GM19238 (cell line): Measurements from ENCODE around the gene PPP1R1C.
A peak's percentile ranks its signal among the peaks of the same experiment; 100 is the strongest.

Source experiments
- DNase-seq: peaks from one replicate; pipeline ENCODE4 v3.0.0; 2011; ENCODE audit warnings: low spot score; ENCODE audit not compliant: insufficient read length

Gene PPP1R1C

DNA sequence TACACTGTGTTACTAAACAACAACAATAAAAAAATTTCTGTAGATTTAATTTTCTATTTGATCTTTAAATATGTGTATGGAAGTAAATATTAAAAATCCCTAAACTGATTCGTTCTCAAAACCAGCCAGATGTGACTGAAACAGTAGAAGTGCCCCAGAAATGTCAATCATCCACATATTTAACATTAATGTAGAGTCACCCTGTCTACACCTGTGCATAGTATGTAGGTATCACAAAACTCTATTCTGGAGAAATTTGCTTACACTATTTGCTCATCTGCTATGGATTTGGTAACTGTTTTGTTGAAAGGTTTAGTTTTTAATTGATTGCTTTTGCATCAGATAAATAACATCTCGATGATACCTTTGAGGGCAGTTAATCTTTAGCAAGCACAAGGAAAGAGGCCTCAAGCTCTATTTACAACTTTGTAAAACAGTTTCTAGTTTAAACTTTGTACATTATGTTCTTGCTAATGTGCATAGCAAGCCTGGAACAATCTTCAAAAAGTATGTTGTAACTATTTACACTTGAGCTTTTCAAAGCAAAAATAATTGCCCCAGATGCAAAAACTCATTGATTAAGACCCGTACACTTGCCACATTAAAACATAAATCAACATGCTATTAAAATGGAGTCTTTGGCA, 76.8 kb downstream of the PPP1R1C start:
- no peak for DNase-seq

DNA sequence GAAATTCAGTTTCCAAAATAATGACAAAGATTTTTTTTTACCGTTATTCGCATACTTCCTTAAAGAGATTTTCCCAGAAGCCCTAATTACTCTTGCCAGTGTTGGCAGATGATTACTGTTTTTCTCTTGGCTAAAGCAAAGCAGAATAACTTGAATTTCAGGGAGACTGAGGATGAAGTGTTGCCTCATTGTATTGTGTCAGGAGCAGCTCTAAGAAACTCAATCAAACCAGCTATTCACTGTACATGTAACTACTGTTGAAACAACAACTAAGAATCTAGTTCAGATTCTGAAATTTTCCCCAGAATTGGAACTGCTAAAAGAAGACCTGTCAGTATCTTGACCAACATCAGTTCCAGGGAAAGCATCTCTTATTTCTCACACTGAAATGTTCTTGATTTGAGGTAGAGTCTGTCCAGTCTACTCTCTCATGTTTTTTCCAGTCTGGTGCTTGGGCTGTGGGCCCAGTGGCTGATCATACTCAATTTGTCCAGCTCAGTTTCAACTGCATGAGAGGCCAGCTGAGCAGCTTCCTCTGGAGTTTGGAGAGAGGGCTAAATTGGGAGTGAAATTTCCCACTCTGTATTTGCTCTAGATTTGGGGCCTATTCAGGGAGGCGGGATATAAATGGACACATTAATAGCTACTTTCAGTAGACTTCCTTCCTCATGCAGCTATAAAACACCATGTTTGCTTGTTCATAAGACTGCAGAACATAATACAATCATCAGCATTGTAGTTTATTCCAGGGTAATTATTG, 78.5 kb downstream of the PPP1R1C start:
- DNase-seq, result no peak

DNA sequence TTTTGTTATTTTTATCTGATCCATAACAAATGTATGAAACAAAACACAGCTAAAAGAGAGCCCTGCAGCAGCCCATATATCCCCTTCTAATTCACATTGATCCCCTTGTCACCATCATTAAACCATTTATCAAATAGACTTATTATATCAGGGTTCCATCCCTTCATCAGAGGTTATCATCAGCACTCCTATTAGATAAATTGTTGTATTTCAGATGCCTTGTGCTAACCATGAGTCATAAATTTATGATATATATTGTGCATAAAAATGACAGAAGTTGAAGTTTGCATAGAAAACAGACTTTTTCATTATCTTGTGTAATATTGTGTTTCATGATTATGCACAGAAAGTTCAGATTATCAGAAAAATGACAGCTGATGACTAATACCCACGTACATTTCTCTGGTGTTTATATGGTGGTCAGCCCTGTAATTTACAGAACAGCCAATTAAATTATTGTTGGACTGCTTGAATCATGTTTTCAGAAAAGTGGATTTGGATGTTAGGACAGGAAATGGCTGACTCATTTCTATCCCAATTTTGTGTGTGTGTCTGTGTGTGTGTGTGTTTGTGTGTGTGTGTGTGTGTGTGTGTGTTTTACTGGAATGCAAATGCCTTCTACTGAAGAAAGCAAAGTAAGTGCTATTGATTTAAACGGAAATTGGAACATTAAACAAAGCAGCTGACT, 80.9 kb downstream of the PPP1R1C start:
- no peak for DNase-seq

DNA sequence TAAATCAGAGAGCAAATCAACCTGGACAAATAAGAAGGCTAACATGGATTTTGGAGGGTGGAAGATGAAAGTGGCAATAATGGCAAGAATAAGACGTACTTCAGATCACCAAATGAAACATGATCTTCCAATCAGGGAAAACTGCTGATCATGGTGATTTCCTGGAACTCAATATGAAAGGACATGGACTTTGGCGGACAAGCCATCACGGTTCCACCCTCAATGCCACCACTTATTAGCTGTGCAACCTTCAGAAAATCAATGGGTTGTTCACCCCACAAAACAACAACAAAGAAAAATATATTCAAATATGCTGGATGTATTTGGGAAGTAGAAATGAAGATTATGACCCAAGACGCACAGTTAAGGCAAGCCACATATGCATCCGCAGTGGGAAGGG, 81.7 kb downstream of the PPP1R1C start:
- DNase-seq, result no peak

DNA sequence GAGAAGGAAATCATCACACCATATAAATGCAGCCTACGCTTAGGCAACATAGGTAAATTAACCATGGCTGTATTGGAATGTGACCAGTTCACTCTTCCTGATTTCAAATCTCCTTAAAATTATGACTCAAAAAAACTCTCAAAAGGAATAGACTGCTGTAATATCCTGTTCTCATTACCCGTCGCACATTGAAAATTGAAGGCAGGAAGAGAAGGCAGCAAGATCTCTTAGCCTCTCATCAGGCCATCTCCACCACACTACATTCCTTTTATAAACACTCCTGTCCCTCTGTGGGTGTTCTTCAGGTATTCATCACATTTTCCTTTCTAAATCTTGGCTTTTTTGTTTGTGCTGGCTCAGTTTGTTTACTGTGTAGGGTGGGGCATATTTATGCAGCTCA, 83.2 kb downstream of the PPP1R1C start:
- DNase-seq, result no peak

DNA sequence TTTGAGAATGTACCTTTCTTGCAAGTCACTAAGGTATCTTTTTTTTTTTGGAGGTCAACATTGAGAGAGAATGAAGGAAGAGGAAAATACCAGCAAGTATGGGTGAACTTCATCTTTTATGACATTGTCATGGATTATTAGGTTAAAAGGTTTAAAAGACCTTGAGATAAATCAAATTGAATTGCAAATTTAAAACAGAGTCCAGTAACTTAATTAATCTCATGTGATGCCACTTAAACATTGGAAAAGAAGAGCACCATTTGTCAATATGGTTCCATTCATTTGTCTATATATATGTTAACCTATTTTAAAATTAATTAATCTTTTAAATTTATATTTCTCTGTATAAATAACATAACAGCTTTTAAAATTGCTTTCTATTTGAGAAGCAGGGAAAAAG, 83.8 kb downstream of the PPP1R1C start:
- no peak for DNase-seq

DNA sequence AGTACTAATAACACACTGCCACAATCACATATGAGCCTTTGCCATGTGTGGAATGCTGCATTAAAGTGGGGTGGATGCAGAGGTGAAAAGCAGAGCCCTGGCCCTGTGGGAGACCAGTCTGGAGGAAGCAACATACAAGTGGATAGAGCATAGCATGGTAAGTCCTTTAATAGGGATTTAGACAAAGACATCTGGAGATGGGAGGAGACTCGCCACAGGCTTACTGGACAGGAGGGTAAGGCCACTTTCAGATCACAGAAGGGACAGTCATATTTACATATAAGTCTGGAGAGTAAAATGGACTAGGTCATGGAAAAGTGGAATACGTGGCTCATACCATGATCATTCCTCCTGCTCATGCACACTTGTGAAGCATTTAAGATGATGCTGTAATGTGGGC, 84.3 kb downstream of the PPP1R1C start:
- DNase-seq, result no peak

DNA sequence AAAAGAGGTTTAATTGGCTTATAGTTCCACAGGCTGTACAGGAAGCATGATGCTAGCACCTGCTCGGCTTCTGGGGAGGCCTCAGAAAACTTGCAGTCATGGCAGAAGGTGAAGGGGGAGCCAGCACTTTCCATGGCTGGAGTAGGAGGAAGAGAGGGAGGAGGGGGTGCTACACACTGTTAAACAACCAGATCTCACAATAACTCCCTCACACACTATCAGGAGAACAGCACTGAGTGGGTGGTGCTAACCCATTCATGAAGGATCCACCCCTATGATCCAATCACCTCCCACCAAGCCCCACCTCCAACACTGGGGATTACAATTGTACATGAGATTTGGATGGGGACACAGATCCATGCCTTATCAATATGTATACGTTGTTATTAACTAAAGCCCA, 85.1 kb downstream of the PPP1R1C start:
- DNase-seq, result no peak

DNA sequence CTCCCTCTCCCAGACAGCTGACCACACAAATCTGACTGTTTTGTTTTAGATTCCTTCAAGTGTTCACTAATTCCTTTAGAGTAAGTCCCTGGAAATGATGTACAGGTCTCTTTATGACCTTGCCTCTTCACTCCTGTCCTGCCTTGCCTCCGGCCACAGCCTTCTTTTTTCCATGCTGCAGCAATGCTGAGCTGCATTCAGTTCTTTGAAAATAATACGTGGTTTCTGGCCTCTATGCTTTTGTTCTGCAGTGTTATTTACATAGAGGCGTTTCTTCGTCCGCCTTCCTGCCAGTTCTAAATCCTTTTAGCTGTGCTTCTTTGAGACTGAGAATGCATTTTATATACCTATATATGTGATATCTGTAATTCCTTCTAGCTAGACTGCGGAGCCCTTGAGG, 87.2 kb downstream of the PPP1R1C start:
- no peak for DNase-seq

DNA sequence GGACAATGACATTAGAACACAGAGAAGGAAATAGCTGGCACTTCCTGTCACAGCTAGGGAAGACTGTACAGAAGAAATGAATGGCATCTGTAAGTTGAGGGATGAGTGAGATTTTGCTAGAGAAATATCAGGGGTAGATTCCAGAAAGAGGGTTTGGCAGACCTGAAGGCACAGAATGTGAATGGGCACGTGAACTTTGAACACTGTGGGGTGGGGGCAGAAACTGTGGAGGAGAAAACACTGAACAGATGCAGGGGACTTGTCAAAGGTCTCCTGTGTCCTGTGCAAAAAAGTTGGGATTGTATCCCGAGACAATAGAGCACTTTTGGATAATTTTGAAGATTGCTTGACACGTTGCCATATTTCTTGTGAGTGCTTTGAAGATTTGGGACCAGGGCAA, 88.0 kb downstream of the PPP1R1C start:
- DNase-seq, result no peak

DNA sequence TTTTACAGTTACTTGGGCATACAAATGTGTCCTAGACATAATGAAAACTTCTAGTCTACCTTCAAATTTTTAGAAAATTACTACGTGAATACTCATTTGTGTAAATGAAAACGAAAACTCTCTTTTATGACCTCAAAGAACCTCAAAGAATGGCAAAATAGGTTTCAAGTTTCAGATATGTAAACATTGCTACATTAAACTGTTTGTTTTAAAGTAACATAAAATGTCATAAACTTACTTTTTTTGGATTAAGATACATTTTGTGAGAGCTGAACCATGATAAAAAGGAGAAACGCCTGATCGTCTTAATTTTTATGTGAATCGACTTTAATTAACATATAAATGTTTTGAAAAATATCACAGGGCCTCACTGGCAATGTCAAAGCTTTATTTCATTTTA, 91.4 kb downstream of the PPP1R1C start:
- no peak for DNase-seq

DNA sequence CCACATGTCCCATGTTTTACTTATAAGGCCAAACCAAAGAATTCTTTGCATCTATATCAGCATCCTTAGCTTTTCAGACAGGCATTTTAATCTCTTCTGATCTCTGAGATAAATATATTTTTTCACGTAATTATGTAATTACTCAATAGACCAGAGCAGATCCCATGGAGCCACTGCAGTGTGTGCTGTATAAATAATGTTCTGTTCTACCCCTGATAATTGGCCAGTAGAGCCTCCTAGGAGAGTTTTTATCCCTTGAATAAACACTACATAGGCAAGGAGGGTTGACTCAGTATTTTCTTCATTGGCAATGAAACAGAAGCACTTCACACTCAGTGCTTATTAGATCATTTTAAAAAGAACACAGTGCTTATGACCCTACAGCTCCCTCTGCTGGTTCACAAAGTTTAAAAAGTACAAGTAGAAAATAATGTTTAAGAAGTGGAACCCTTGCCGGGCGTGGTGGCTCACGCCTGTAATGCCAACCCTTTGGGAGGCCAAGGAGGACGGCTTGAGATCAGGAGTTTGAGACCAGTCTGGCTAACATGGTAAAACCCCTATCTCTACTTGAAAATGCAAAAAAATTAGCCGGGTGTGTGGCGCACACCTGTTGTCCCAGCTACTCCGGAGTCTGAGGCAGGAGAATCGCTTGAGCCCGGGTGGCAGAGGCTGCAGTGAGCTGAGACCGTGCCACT, 91.9 kb downstream of the PPP1R1C start:
- peak; percentile 1 for DNase-seq

DNA sequence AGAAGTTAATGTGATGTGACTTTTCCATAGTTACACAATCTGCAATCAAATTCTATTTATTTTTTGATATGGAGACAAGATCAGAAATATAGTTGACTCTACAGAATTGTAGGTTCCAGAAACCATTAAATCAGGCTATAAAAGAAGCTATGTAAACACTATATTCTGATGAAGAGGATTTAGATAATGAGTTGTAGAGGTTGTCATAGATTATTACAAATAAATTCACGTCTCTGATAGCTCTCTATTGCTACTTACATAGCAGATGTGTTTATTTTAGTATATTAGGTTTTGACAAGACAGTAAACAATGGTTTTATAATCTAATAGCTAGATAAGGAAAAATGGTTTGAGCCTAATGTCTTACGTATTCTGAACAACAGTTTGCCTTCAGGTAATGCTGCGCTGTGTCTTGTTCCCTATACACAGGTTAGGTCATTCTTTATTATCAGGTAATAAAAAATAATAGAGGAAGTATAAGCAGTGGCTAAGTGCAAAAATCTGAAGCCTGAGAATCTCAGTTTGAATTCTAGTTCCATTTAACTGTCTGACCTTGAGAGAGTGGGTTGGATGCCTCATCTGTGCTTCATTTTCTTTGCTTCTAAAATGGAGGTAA, 93.4 kb downstream of the PPP1R1C start:
- DNase-seq, result no peak

DNA sequence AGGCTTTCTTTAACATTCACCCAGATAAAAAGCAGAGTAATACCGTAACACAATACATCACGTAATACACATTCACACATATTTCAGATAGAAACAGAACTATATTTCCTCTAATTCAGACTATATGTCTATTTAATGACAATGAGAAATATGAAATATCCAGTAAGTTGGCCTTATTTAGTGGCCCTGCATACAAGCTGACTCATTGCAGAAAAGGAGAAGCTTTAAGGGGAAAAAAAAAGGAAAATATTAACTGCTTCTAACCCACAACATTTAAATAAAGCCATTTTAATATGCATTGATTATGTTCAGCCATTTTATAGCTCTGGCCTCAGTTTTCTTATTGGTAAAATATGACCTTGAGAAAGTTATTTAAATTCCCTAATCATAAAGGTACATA, 94.8 kb downstream of the PPP1R1C start:
- no peak for DNase-seq

DNA sequence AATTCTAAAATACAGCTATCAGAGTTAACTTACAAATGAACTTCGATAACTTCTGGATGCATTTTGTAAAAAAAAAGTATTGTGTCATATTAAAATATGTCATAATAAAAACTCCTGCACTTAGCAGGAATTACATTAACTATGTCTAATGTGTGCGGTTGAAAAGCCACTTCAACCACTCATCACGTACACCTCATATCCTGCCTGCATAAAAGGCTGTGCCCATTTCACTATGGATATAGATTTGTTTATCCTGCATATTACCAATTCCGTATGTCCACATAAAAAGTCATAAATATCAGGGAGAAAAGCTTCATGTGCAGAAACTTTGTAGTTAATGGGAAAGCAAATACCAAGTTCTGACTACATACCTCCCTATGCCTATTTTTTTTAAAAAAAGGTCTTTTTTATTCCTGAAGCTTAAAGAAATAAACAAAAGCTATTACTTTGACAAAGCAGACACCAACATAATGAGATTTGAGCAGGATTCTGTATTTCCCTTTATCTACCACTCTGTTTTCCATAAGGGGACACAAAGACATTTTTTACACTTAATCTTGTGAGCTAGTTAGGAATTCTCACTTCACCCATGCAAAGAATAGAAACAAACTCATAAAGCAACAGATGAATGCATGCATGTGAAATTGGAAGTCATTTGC, 96.1 kb downstream of the PPP1R1C start:
- no peak for DNase-seq

DNA sequence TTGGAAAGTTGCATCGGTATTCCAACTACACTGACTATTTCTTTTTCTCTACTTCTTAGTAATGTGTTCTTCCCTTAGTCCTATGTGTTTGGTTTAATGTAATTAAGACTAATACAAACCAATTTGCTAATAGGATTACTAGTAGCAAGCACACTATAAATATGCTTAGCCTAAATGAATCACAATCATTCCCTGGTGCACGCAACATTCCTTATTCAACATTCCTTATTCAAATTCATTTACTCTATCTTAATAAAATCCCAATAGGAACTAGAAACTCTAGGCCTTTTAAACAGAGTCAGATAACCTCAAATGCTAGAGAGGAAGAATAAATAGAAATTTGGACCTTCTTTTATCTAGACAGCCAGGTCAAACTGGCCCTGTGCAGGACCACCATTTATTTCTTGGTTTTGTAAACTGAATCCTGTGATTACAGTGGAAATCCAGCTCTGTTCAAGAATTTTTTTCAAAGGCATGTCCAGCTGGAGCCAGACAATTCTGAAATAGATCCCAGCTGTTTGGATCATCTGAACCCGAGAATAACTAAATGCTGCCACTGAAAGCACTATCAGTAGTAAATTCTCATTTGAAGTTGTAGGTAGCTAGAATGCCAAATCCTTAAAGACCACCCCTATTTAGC, 103.1 kb downstream of the PPP1R1C start:
- DNase-seq, result no peak

DNA sequence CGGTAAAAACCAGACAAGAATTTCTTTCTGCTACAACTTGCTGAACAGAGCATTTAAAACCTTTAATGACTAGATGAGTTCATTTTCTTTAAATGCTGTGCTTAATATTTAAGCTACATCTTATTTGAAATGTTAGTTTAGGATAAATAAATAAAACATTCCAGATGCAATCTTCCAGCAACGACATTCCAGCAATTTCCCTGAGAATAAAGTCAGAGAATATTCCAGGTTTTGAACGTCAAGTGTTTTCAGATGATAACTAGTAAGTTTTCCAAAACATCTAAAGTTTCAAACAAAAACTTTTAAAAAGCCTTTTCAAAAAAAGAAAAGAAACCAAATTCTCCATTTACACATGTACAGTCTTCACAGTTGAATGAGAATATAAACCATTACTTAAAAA, 104.8 kb downstream of the PPP1R1C start:
- DNase-seq, result no peak

DNA sequence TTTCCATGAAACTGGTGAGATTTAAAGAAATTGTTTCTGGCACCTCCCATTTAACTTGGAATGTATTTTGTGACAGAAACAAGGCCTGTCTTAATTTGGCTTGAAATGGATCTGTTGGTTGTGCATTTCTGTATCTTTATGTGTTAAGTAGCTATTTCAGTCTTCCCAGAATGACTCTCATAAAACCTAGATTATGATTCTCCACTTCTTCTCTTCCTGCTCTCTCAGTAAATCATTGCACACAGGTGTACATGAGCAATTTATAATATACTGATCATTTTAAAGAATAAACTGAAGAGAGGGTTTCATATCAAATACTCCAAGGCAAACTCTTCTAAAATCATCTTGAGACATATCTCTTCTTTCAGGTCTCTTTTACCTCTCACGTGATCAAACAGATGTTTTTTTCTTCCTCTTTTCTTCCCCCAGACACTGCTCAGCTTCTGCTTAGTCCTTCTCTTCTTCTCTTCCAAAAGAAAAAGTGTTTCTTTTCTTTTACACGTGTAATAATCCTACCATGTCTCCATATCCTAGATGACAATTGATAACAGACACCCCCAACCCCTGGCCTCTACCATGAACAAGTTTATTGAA, 112.0 kb downstream of the PPP1R1C start:
- no peak for DNase-seq

DNA sequence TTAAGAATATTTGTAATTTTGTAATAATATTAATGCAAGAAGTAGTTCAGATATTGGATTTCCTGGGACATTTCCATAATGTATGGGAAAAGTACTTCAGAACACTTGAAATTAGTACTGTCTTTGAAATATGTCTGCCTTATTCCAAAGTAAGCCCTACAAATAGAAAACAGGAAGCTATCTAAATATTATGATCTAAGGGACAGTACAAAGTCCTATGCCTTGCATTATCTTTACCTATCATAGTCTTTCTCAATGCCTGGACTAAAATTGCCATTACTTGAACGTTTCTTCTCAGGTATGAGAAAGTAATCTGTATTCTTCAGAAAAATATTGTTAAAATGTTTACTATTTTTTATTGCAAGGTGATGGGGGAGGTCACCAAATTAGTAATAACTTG, 113.0 kb downstream of the PPP1R1C start:
- no peak for DNase-seq

DNA sequence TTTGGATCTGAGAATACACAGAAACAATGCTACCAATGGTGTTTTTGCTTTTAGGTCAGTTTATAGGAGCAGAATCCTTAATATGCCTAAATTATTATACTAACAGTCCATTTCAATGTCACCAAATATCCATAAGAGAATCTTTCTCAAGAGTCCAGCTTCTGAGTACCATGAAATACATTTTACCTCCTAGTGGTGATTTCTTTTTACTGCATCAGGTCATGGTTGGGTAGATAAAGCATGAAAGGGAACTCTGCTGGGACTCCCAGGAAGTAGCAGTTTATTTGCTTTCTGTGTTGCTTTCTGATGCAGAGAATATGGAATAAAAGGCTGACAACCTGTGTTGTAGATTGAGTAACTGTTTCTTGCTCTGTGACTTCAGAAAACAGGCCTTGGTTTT, 115.6 kb downstream of the PPP1R1C start:
- DNase-seq, result no peak
